ENCODE results near the gene TNXB. TPM values are rescaled to one million over a fixed set of nuclear protein-coding genes. Genes with fewer than 3 reads are reported as not detected.
"Not testable (repeated sequence)": the region's sequence is repeated elsewhere in the genome, so short reads cannot be mapped to it uniquely, and the experiment has no call there.

TNXB gene
- total and polyA plus RNA-seq, 2 of the 4 experiments (the other 2 are of a cell fraction) = 0.05 TPM; not detected in 1

DNA sequence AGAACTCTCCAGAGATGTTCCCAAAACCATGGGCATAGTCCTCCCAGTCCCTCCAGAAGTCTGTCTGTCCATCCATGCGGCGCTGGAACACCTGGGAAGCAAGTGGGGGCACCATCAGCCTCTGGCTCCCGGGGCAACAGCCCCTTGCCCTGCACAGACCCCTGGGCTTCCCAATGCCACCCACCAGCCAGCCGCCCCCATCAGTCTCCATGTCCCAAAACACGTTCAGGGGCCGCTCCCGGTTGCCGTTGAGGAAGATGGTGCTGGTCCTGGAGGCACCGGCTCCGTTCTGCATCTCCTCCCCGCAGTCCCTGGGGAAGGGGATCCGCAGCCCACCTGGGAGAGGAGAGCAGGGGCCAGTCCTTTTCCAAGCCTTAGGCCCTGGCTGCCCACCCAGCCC is 99.6 kb downstream of the TNXB start:
- H3K23ac ChIP-seq (ENCODE audit: low read depth, low read length); POLR2A ChIA-PET (ENCODE audit: unreplicated experiment); H2AFZ ChIP-seq (replicated peaks; ENCODE audit: low read length, poor library complexity); H3K4me3 ChIP-seq (ENCODE audit: insufficient read depth, low read depth, low read length); H3K9me1 ChIP-seq (ENCODE audit: insufficient read depth, low read length); H2AK5ac ChIP-seq (ENCODE audit: low read depth, low read length); CTCF ChIA-PET; in situ Hi-C loops (cut with MboI; ENCODE audit: low sequenced_read_pairs); H2BK120ac ChIP-seq (ENCODE audit: low read depth, low read length); H4K91ac ChIP-seq (ENCODE audit: insufficient read depth, low read depth, low read length); H3K4ac ChIP-seq (ENCODE audit: low read depth, low read length); H3K79me1 ChIP-seq (ENCODE audit: low read depth in 1 of 2, low read length in 2 of 2); H3K36me3 ChIP-seq (ENCODE audit: control insufficient read depth, insufficient read depth, low read length); H4K20me1 ChIP-seq (ENCODE audit: insufficient read depth, low read length); H3K14ac ChIP-seq (replicated peaks; ENCODE audit: low read depth, low read length); dilution Hi-C loops (cut with HindIII; ENCODE audit: low sequenced_read_pairs, unreplicated experiment); intact Hi-C loops (cut with micrococcal nuclease); H3K9ac ChIP-seq (ENCODE audit: low read depth, low read length); H3K4me1 ChIP-seq (ENCODE audit: control insufficient read depth, insufficient read depth, low read length); H3K18ac ChIP-seq (ENCODE audit: low read depth, low read length); H2AK9ac ChIP-seq (replicated peaks; ENCODE audit: low read depth, low read length, poor library complexity); H2BK20ac ChIP-seq (ENCODE audit: low read depth, low read length); ATAC-seq (ENCODE audit: low read depth); H2BK15ac ChIP-seq (ENCODE audit: low read depth, low read length); H4K5ac ChIP-seq (ENCODE audit: low read depth, low read length); H3K9me3 ChIP-seq (ENCODE audit: control insufficient read depth, insufficient read depth, low read length); DNase-seq; H4K8ac ChIP-seq (ENCODE audit: low read depth in 2 of 2, low read length in 2 of 2); H2BK5ac ChIP-seq (ENCODE audit: low read depth, low read length, poor library complexity, severe bottlenecking); H3K56ac ChIP-seq (ENCODE audit: extremely low read depth, insufficient read depth, low read length); H3K27me3 ChIP-seq (ENCODE audit: control insufficient read depth, insufficient read depth, low read length); H3K4me2 ChIP-seq (ENCODE audit: low read depth, low read length); BruUV-seq (replicated peaks); H3K27ac ChIP-seq (ENCODE audit: insufficient read depth, low read length): not testable (repeated sequence)
- WGBS, 2 experiments (ENCODE audit: extremely low coverage in 2 of 2, insufficient read length in 1 of 2) = no CpG with 5 or more reads among the region's 12 CpGs

DNA sequence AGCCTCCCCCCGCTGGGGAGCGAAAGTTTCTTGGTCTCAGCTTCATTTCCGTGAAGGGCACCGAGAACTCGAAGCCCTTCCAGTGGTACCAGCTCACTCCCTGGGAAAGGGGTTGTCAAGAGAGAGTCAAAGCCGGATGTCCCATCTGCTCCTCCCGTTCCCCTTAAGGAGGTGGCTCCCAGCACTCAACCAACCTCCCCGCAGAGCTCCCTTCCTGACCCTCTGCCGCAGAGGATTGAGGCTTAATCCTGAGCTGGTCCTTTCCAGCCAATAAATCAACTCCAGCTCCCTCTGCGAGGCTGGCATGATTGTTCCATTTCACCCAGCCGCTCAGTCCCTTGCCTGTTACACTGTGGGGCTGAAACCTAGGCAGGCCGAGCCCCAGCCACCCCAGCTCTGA is 100.5 kb downstream of the TNXB start:
- H3K9ac ChIP-seq (ENCODE audit: low read depth, low read length); POLR2A ChIA-PET (ENCODE audit: unreplicated experiment); CTCF ChIA-PET; H3K18ac ChIP-seq (ENCODE audit: low read depth, low read length); ATAC-seq (ENCODE audit: low read depth); in situ Hi-C loops (cut with MboI; ENCODE audit: low sequenced_read_pairs); H2BK5ac ChIP-seq (ENCODE audit: low read depth, low read length, poor library complexity, severe bottlenecking); H2BK20ac ChIP-seq (ENCODE audit: low read depth, low read length); H2AK9ac ChIP-seq (replicated peaks; ENCODE audit: low read depth, low read length, poor library complexity); H3K27ac ChIP-seq (ENCODE audit: insufficient read depth, low read length); H3K9me1 ChIP-seq (ENCODE audit: insufficient read depth, low read length); H3K9me3 ChIP-seq (ENCODE audit: control insufficient read depth, insufficient read depth, low read length); H2BK120ac ChIP-seq (ENCODE audit: low read depth, low read length); DNase-seq; H3K4me2 ChIP-seq (ENCODE audit: low read depth, low read length); H3K4ac ChIP-seq (ENCODE audit: low read depth, low read length); H3K14ac ChIP-seq (replicated peaks; ENCODE audit: low read depth, low read length); dilution Hi-C loops (cut with HindIII; ENCODE audit: low sequenced_read_pairs, unreplicated experiment); H2BK15ac ChIP-seq (ENCODE audit: low read depth, low read length); H4K20me1 ChIP-seq (ENCODE audit: insufficient read depth, low read length); H3K4me1 ChIP-seq (ENCODE audit: control insufficient read depth, insufficient read depth, low read length); H3K36me3 ChIP-seq (ENCODE audit: control insufficient read depth, insufficient read depth, low read length); intact Hi-C loops (cut with micrococcal nuclease); H4K8ac ChIP-seq (ENCODE audit: low read depth in 2 of 2, low read length in 2 of 2); H2AFZ ChIP-seq (replicated peaks; ENCODE audit: low read length, poor library complexity); H4K5ac ChIP-seq (ENCODE audit: low read depth, low read length); H3K79me1 ChIP-seq (ENCODE audit: low read depth in 1 of 2, low read length in 2 of 2); H3K56ac ChIP-seq (ENCODE audit: extremely low read depth, insufficient read depth, low read length); H3K4me3 ChIP-seq (ENCODE audit: insufficient read depth, low read depth, low read length); BruUV-seq (replicated peaks); H4K91ac ChIP-seq (ENCODE audit: insufficient read depth, low read depth, low read length); H2AK5ac ChIP-seq (ENCODE audit: low read depth, low read length); H3K27me3 ChIP-seq (ENCODE audit: control insufficient read depth, insufficient read depth, low read length); H3K23ac ChIP-seq (ENCODE audit: low read depth, low read length): not testable (repeated sequence)
- no CpG with 5 or more reads among the region's 12 CpGs for WGBS, 2 experiments (ENCODE audit: extremely low coverage in 2 of 2, insufficient read length in 1 of 2)
